Measurements from ENCODE around the gene CCNYL1.
"Not testable (repeated sequence)": the region's sequence is repeated elsewhere in the genome, so short reads cannot be mapped to it uniquely, and the experiment has no call there.

The CCNYL1 gene

GRCh38 chr2:207710814-207711740 lies at the start of gene CCNYL1:
Gene CCNYL1, plus strand, starts transcription at chr2:207711640. Its CDS starts 257 bp downstream, at chr2:207711897.
- peak; percentile 97 for DNase-seq

- no peak for DNase-seq
Measured at GRCh38 chr2:207662203-207662602, 49.2 kb upstream of the CCNYL1 start.

GRCh38 chr2:207663870-207664545 lies 47.4 kb upstream of the CCNYL1 start:
- DNase-seq, result no peak

- DNase-seq, result no peak
Measured at GRCh38 chr2:207670887-207671286, 40.6 kb upstream of the CCNYL1 start.

- DNase-seq, result no peak
Measured at GRCh38 chr2:207673431-207673830, 38.0 kb upstream of the CCNYL1 start.

GRCh38 chr2:207674266-207674774 lies 37.1 kb upstream of the CCNYL1 start:
- no peak for DNase-seq

GRCh38 chr2:207674826-207675225 lies 36.6 kb upstream of the CCNYL1 start:
- DNase-seq, result no peak

- no peak for DNase-seq
Measured at GRCh38 chr2:207676827-207677354, 34.5 kb upstream of the CCNYL1 start.

- DNase-seq, result no peak
Measured at GRCh38 chr2:207681431-207681830, 30.0 kb upstream of the CCNYL1 start.

- DNase-seq, result no peak
Measured at GRCh38 chr2:207682557-207682956, 28.9 kb upstream of the CCNYL1 start.

GRCh38 chr2:207683438-207683837 lies 28.0 kb upstream of the CCNYL1 start:
- DNase-seq, result no peak

- DNase-seq, result no peak
Measured at GRCh38 chr2:207683879-207684627, 27.4 kb upstream of the CCNYL1 start.

- no peak for DNase-seq
Measured at GRCh38 chr2:207686812-207687211, 24.6 kb upstream of the CCNYL1 start.

GRCh38 chr2:207688597-207688996 lies 22.8 kb upstream of the CCNYL1 start:
- no peak for DNase-seq

GRCh38 chr2:207690845-207691461 lies 20.5 kb upstream of the CCNYL1 start:
- not testable (repeated sequence) for DNase-seq

- peak; percentile 70 for DNase-seq
Measured at GRCh38 chr2:207692206-207693065, 19.0 kb upstream of the CCNYL1 start.

GRCh38 chr2:207693641-207694249 lies 17.7 kb upstream of the CCNYL1 start:
- no peak for DNase-seq

GRCh38 chr2:207694811-207695281 lies 16.6 kb upstream of the CCNYL1 start:
- no peak for DNase-seq

GRCh38 chr2:207695293-207695692 lies 16.1 kb upstream of the CCNYL1 start:
- no peak for DNase-seq

- DNase-seq, result not testable (repeated sequence)
Measured at GRCh38 chr2:207696911-207697310, 14.5 kb upstream of the CCNYL1 start.

- no peak for DNase-seq
Measured at GRCh38 chr2:207697411-207697810, 14.0 kb upstream of the CCNYL1 start.
